ENCODE results near the gene ZFP36L2.
A peak's percentile ranks its signal among the peaks of the same experiment; 100 is the strongest.

Gene ZFP36L2

DNA sequence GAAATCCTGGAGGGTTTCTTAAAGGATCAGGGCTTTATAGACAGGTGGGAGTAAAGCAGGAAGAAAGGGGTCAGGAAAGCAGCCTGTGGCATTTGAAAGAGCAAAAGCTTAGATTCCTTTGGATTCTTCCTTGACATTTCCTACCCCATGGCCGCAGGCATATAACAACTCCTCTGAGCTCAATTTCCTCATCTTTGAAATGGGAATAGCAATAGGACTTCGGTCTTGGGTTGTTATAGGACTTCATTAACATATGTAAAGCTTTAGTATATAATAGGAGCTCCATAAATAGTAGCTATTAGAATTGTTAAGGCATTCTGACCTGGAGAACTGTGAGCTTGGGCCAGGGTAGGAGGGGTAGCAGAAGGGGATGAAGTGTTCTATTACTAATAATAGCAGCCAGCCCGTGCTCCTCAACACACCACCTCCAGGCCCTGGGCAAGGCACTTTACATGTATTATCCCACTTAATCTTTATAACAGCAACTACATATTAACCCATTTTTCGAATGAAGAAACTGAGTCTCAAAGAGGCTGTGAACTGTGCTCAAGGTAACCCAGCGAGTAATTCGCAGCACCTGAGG lies 10.6 kb downstream of the ZFP36L2 start:
- no peak overlapping the region for H3K4me3 ChIP-seq (ENCODE audit: low read depth, low read length)
- no peak for DNase-seq (ENCODE audit: low read depth)

GRCh38 chr2:43214253-43214652 lies 12.2 kb downstream of the ZFP36L2 start:
- no peak for DNase-seq (ENCODE audit: low read depth)
- no peak overlapping the region for H3K4me3 ChIP-seq (ENCODE audit: low read depth, low read length)

- no peak for DNase-seq (ENCODE audit: low read depth)
- no peak overlapping the region for H3K4me3 ChIP-seq (ENCODE audit: low read depth, low read length)
Observed at GRCh38 chr2:43212931-43213330, 13.5 kb downstream of the ZFP36L2 start.

DNA sequence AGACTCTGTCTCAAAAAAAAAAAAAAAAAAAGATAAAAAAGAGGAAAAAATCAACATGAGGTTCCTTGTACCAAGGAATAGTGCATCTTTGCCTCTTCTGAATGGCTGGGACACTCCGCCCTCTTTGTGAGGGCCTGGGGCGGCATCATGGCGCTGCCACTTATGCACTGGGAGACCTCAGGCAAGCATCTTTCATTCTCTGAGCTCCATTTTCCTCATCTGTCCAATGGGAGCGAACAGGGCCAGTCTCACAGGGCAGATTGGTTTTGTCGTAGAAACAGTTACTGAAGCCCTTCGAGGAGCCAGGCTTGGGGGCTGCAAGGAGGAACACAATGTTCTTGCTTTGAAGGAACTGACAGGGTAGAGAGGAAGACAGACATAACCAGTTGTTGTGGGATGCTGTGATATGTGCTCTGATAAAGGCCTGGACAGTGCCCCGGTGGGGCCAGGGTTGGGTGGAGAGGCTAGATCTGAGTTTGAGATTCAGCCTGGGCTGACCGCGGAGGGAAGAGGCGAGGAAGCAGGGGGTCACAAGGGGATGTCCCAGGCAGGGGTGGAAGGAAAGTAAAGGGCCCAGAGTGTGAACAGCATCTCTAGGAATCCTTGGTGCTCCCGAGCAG lies 14.1 kb downstream of the ZFP36L2 start:
- no peak for DNase-seq (ENCODE audit: low read depth)
- H3K4me3 ChIP-seq (ENCODE audit: low read depth, low read length), result no peak overlapping the region

GRCh38 chr2:43210467-43211303 lies 15.7 kb downstream of the ZFP36L2 start:
- H3K4me3 ChIP-seq (ENCODE audit: low read depth, low read length), result no peak overlapping the region
- DNase-seq (ENCODE audit: low read depth), result peak; percentile 94

DNA sequence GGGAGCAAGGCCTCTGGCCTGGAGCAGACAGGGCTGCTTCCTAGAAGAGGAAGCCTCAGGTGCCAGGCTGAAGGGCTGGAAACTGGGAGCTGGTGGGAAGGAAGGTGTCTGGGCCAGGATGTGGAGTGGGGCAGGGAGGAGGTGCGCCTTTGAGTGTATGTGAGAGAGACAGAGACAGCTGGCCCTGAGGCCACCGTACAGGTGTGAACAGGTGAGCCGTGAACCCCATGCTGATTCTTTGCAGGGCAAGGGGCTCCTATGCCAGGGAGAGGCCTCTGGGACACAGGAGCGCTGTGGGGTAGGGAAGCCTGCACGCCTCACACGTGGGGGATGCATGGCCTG lies 16.3 kb downstream of the ZFP36L2 start:
- H3K4me3 ChIP-seq (ENCODE audit: low read depth, low read length), result no peak overlapping the region
- DNase-seq (ENCODE audit: low read depth), result no peak

GRCh38 chr2:43209204-43209717 lies 17.1 kb downstream of the ZFP36L2 start:
- DNase-seq (ENCODE audit: low read depth), result no peak
- no peak overlapping the region for H3K4me3 ChIP-seq (ENCODE audit: low read depth, low read length)

DNA sequence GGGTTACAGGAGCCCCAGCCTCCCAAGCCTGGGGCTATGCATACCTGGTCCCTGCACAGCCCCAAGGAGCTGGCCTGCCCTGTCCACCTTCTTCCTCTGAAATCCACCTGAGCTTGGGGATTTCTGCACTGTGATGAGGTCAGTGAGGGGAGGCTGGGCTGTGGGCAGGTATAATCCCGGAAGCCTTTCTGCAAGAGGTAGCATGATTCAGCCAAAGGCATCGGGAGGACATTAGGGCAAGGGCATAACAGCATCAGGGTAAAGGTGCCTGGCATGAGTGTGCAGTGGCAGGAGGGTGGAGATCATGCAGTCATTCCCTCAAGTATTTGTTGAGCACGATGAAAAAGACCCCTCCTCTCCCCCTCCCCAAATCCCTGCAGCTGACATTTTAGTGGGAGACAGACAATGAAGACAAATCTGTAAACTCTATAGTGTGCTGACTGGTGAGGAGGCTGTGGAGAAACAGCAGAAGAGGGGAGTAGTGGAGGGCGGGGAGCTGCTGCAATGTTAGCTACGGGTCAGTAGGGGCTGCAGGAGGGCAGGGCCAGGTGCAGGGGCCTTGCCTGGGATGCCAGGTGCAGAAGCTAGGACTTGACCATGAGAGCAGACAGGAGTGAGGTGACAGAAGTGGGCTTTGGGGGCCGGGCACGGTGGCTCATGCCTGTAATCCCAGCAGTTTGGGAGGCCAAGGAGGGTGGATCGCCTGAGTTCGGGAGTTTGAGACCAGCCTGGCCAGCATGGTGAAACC lies 18.7 kb downstream of the ZFP36L2 start:
- DNase-seq (ENCODE audit: low read depth), result no peak
- no peak overlapping the region for H3K4me3 ChIP-seq (ENCODE audit: low read depth, low read length)

DNA sequence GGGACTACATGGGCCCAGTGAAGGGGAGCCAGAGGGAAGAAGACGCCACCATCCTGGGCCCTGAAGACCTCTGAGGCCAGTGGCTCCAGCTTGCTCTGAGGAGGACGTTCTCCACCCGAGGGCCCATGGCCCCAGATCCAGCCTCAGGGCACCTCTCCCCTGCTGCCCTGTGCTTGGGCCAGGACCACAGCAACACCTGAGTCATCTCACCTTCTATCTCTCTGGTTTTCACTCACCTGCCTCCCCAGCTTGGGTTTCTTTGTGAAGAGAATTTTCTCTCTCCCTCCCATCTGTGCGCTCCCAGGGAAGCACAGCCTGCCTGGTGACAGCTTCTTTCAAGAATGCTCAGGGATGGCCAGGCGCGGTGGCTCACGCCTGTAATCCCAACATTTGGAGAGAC lies 19.8 kb downstream of the ZFP36L2 start:
- H3K4me3 ChIP-seq (ENCODE audit: low read depth, low read length), result no peak overlapping the region
- no peak for DNase-seq (ENCODE audit: low read depth)

DNA sequence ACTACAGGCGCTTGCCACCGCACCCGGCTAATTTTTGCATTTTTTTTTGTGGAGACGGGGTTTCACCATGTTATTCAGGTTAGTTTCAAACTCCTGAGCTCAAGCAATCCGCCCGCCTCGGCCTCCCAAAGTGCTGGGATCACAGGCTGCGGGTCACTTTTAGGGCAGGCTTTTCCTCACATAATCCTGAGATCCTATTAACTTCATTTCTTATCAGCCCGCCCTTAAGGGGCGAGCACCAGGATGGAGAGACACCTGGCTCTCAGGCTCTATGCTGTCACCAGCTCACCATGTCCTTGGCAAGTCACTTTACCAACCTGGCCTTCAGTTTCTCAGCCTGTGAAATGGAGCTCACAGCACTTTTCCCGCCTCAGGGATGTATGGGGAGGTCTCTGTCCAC lies 23.0 kb downstream of the ZFP36L2 start:
- DNase-seq (ENCODE audit: low read depth), result no peak
- no peak overlapping the region for H3K4me3 ChIP-seq (ENCODE audit: low read depth, low read length)

DNA sequence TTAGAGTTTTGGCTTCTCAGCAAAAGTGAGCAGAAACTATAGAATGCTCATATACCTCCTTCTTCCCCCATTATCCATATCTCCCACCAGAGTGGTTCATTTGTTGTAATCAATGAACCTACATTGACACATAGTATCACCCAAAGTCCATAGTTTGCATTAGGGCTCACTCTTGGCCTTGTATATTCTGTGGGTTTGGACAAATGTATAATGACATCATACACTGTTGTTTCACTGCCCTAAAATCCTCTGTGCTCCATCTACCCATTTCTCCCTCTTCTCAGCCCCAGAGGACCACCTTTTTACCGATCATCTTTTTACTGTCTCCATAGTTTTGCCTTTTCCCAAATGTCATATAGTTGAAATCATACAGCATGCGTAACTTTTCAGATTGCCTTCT lies 24.1 kb downstream of the ZFP36L2 start:
- no peak overlapping the region for H3K4me3 ChIP-seq (ENCODE audit: low read depth, low read length)
- DNase-seq (ENCODE audit: low read depth), result no peak

DNA sequence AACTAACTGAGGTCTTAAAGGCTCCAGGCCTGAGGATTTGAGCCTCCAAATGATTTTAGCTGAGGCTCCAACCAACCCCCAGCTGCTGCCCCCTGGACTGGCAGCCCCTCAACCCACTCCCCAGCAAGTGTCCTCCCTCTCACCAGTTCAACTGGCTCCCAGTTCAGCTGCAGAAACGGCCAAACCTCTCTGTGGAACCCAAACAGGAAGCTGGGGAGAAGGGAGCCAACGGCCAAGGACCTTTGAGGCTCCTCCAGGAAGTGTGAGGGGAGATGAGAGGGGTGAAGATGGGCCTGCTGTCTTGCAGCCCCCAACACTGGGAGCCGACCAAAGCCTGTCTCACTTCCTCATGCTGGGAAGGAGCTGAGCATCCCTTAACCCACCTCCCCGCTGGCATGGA lies 24.9 kb downstream of the ZFP36L2 start:
- no peak for DNase-seq (ENCODE audit: low read depth)
- no peak overlapping the region for H3K4me3 ChIP-seq (ENCODE audit: low read depth, low read length)

- DNase-seq (ENCODE audit: low read depth), result no peak
Observed at GRCh38 chr2:43201016-43201415, 25.4 kb downstream of the ZFP36L2 start.

GRCh38 chr2:43199492-43200488 lies 26.6 kb downstream of the ZFP36L2 start:
- no peak for DNase-seq (ENCODE audit: low read depth)
- no peak overlapping the region for H3K4me3 ChIP-seq (ENCODE audit: low read depth, low read length)

More at GRCh38 chr2:43201016-43201415, 25.4 kb downstream of the ZFP36L2 start:
- no peak overlapping the region for H3K4me3 ChIP-seq (ENCODE audit: low read depth, low read length)

- DNase-seq (ENCODE audit: low read depth), result no peak
- H3K4me3 ChIP-seq (ENCODE audit: low read depth, low read length), result no peak overlapping the region
Observed at GRCh38 chr2:43198263-43198662, 28.1 kb downstream of the ZFP36L2 start.

DNA sequence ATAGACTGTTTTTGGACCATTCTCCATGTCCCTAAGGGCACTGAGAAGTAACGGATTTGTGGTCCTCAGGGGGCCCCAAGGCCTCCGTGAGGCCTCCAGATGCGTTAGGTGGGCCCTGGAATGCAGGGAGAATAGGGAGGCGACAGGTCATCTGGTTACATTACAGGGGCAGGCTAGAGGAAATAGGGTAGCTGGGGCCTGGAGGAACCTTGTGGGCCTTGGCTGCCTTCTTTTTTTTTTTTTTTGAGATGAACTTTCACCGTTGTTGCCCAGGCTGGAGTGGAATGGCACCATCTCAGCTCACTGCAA lies 28.9 kb downstream of the ZFP36L2 start:
- no peak for DNase-seq (ENCODE audit: low read depth)
- no peak overlapping the region for H3K4me3 ChIP-seq (ENCODE audit: low read depth, low read length)

DNA sequence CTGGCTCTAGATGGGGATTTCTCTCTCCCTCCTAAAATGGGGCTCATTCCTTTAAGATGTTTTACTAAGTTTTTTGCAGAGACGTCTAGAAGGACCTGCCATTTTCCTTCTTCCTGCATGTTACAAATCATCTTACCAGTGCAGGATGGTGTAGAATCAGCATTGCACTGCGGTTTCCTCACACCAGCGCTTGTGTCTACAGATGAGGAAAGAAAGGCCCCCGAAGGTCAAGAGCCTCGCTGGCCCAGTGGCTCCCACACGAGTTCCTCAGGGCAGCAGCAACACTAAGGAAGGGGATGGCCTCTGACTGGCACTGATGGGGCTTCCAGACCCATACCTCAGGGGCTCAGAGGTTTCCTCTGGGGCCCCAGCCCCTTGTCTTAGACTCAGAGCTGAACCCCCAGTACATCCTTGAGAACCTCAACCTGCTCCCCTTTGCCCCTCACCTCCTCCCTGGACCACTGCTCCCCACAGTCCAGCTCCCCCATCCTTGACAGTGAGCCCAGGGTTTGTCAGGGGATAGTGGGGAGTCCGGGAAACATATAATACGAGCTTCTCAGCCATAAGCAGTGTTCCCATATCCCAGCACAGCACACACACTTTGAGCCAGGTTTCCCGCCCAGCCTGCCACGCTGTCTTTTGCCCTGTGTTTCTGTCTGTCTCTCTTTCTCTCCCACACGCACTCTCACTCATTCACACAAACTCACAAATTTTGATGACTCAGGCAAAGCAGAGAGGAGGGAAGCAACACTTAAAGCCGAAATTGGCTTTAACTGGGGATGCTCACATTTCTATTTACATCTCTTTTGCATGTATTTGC lies 29.4 kb downstream of the ZFP36L2 start:
- DNase-seq (ENCODE audit: low read depth), result peak; percentile 24
- no peak overlapping the region for H3K4me3 ChIP-seq (ENCODE audit: low read depth, low read length)

Data from skeletal muscle cell (primary cell).